ENCODE data around the gene KPNA6. TPM values are rescaled to one million over a fixed set of nuclear protein-coding genes. Genes with fewer than 3 reads are reported as not detected.
"Not testable (repeated sequence)": the region's sequence is repeated elsewhere in the genome, so short reads cannot be mapped to it uniquely, and the experiment has no call there.

The KPNA6 gene
- total and polyA plus RNA-seq, 2 donors from 2014 or later: 10.6 to 66.9 TPM

- intact Hi-C loops (cut with DNase I): no loop called here
- Histone ChIP-seq H3K9ac (ENCODE audit: low read length in 3 of 3) (no peak overlapping the region), H3K36me3 (ENCODE audit: control insufficient read depth in 2 of 3, insufficient read depth in 3 of 3, low read length in 3 of 3) (peaks cover 0 to 4% (median 3%) of the 10 kb centered on the region in 3 donors), H3K4me3 (ENCODE audit: low read length in 3 of 3) (no peak overlapping the region), H3K27me3 (ENCODE audit: control insufficient read depth, insufficient read depth, low read length) (no peaks in the 10 kb centered on the region), H3K4me1 (ENCODE audit: control insufficient read depth in 2 of 3, insufficient read depth in 2 of 3, low read depth in 1 of 3, low read length in 3 of 3) (peaks cover 0 to 11% (median 9%) of the 10 kb centered on the region in 3 donors), H3K27ac (ENCODE audit: low read depth in 2 of 2, low read length in 2 of 2) (no peak overlapping the region), H3K9me3 (ENCODE audit: control insufficient read depth in 2 of 3, insufficient read depth in 1 of 3, low read length in 3 of 3) (no peaks in the 10 kb centered on the region)
- DNase-seq: no peak
- no peak for FAIRE-seq
- TF ChIP-seq CTCF (IDR thresholded peaks at IDR 0.05; ENCODE audit: borderline replicate concordance, extremely low read depth, insufficient read depth): no peak
These were observed 3.3 kb downstream of the KPNA6 start for GRCh38 chr1:32111040-32111623.

GRCh38 chr1:32111789-32112188 lies 3.9 kb downstream of the KPNA6 start:
- no peak for TF ChIP-seq CTCF (IDR thresholded peaks at IDR 0.05; ENCODE audit: borderline replicate concordance, extremely low read depth, insufficient read depth)
- H3K9me3 ChIP-seq (ENCODE audit: control insufficient read depth in 2 of 3, insufficient read depth in 1 of 3, low read length in 3 of 3): no peaks in the 10 kb centered on the region
- H3K4me3 ChIP-seq (ENCODE audit: low read length in 3 of 3): no peak overlapping the region
- H3K27me3 ChIP-seq (ENCODE audit: control insufficient read depth, insufficient read depth, low read length): no peaks in the 10 kb centered on the region
- no peak for DNase-seq
- no peak for FAIRE-seq
- H3K4me1 ChIP-seq (ENCODE audit: control insufficient read depth in 2 of 3, insufficient read depth in 2 of 3, low read depth in 1 of 3, low read length in 3 of 3): peaks cover 0 to 14% (median 11%) of the 10 kb centered on the region in 3 donors
- intact Hi-C loops (cut with DNase I): no loop called here
- H3K27ac ChIP-seq (ENCODE audit: low read depth in 2 of 2, low read length in 2 of 2): no peak overlapping the region
- peaks cover 0 to 4% (median 3%) of the 10 kb centered on the region in 3 donors for H3K36me3 ChIP-seq (ENCODE audit: control insufficient read depth in 2 of 3, insufficient read depth in 3 of 3, low read length in 3 of 3)
- H3K9ac ChIP-seq (ENCODE audit: low read length in 3 of 3): no peak overlapping the region

DNA sequence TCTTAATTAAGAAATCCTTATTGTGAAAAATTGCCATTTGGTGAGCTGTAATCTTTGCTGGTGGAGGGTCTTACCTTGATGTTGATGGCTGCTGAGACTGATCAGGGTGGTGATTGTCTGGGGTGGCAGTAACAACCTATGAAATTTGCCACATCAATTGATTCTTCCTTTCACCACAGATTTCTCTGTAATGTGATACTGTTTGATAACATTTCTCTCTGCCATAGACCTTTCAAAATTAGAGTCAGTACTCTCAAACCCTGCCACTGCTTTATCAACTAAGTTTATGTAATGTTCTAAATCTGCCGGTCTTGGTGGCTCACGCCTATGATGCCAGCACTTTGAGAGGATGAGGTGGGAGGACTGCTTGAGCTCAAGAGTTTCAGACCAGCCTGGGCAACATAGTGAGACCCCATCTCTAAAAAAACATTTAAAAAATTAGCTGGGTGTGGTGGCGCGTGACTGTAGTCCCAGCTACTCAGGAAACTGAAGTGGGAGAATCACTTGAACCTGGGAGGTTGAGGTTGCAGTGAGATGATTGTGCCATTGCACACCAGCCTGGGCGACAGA lies 5.0 kb downstream of the KPNA6 start:
- Histone ChIP-seq H3K36me3 (ENCODE audit: control insufficient read depth in 2 of 3, insufficient read depth in 3 of 3, low read length in 3 of 3) (peaks cover 0 to 4% (median 3%) of the 10 kb centered on the region in 3 donors), H3K4me1 (ENCODE audit: control insufficient read depth in 2 of 3, insufficient read depth in 2 of 3, low read depth in 1 of 3, low read length in 3 of 3) (peaks cover 0 to 15% (median 11%) of the 10 kb centered on the region in 3 donors)

GRCh38 chr1:32113436-32113835 lies 5.6 kb downstream of the KPNA6 start:
- H3K27me3 ChIP-seq (ENCODE audit: control insufficient read depth, insufficient read depth, low read length); DNase-seq; H3K9ac ChIP-seq (ENCODE audit: low read length in 3 of 3); FAIRE-seq; H3K9me3 ChIP-seq (ENCODE audit: control insufficient read depth in 2 of 3, insufficient read depth in 1 of 3, low read length in 3 of 3); H3K27ac ChIP-seq (ENCODE audit: low read depth in 2 of 2, low read length in 2 of 2); H3K36me3 ChIP-seq (ENCODE audit: control insufficient read depth in 2 of 3, insufficient read depth in 3 of 3, low read length in 3 of 3); H3K4me3 ChIP-seq (ENCODE audit: low read length in 3 of 3); intact Hi-C loops (cut with DNase I): not testable (repeated sequence)
- peaks cover 0 to 15% (median 11%) of the 10 kb centered on the region in 3 donors for H3K4me1 ChIP-seq (ENCODE audit: control insufficient read depth in 2 of 3, insufficient read depth in 2 of 3, low read depth in 1 of 3, low read length in 3 of 3)

More for the DNA sequence above, 5.0 kb downstream of the KPNA6 start:
- no peak for TF ChIP-seq CTCF (IDR thresholded peaks at IDR 0.05; ENCODE audit: borderline replicate concordance, extremely low read depth, insufficient read depth)
- FAIRE-seq: no peak
- Histone ChIP-seq H3K4me3 (ENCODE audit: low read length in 3 of 3) (no peak overlapping the region), H3K9me3 (ENCODE audit: control insufficient read depth in 2 of 3, insufficient read depth in 1 of 3, low read length in 3 of 3) (no peaks in the 10 kb centered on the region), H3K27ac (ENCODE audit: low read depth in 2 of 2, low read length in 2 of 2) (no peak overlapping the region), H3K27me3 (ENCODE audit: control insufficient read depth, insufficient read depth, low read length) (no peaks in the 10 kb centered on the region), H3K9ac (ENCODE audit: low read length in 3 of 3) (no peak overlapping the region)
- no peak for DNase-seq
- intact Hi-C loops (cut with DNase I): no loop called here

Data from kidney (tissue), 14 donors.